ENCODE measurements around the gene KCNJ6. TPM values are rescaled to one million over a fixed set of nuclear protein-coding genes. Genes with fewer than 3 reads are reported as not detected.
"Not testable (repeated sequence)": the region's sequence is repeated elsewhere in the genome, so short reads cannot be mapped to it uniquely, and the experiment has no call there.

The KCNJ6 gene
- total RNA-seq, 2 donors from 2014 or later = 0.33 TPM; not detected in 1

- peaks cover 21% of the 10 kb centered on the region for H3K9me3 ChIP-seq (ENCODE audit: control insufficient read depth, low read length)
- no peak for DNase-seq
- WGBS, 2 experiments (ENCODE audit: insufficient coverage in 1 of 2, insufficient read length in 1 of 2) = 91 to 100% methylated on average over 2 to 3 of the region's 3 CpGs
- no peaks in the 10 kb centered on the region for H3K36me3 ChIP-seq (ENCODE audit: control insufficient read depth, insufficient read depth, low read length)
- Mint-ChIP-seq H3K27me3 (ENCODE audit: insufficient read depth) (no peaks in the 10 kb centered on the region), H3K4me3 (no peak overlapping the region), H3K9me3 (peaks cover 33% of the 10 kb centered on the region), H3K27ac (no peak overlapping the region), H3K4me1 (peaks cover 3% of the 10 kb centered on the region), H3K36me3 (ENCODE audit: low read depth) (peaks cover 9% of the 10 kb centered on the region)
- no peaks in the 10 kb centered on the region for H3K27me3 ChIP-seq (ENCODE audit: control insufficient read depth, insufficient read depth, low read length, poor library complexity, severe bottlenecking)
- H3K4me3 ChIP-seq (ENCODE audit: low read length) = no peak overlapping the region
- no peak overlapping the region for H3K9ac ChIP-seq (ENCODE audit: extremely low read depth, low read length, poor library complexity, severe bottlenecking)
- H3K27ac ChIP-seq (ENCODE audit: low read depth, low read length) = no peak overlapping the region
- no peaks in the 10 kb centered on the region for H3K4me1 ChIP-seq (ENCODE audit: control insufficient read depth, insufficient read depth, low read length)
- TF ChIP-seq, protein P1, sequence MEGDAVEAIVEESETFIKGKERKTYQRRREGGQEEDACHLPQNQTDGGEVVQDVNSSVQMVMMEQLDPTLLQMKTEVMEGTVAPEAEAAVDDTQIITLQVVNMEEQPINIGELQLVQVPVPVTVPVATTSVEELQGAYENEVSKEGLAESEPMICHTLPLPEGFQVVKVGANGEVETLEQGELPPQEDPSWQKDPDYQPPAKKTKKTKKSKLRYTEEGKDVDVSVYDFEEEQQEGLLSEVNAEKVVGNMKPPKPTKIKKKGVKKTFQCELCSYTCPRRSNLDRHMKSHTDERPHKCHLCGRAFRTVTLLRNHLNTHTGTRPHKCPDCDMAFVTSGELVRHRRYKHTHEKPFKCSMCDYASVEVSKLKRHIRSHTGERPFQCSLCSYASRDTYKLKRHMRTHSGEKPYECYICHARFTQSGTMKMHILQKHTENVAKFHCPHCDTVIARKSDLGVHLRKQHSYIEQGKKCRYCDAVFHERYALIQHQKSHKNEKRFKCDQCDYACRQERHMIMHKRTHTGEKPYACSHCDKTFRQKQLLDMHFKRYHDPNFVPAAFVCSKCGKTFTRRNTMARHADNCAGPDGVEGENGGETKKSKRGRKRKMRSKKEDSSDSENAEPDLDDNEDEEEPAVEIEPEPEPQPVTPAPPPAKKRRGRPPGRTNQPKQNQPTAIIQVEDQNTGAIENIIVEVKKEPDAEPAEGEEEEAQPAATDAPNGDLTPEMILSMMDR (conservative IDR thresholded peaks at IDR 0.05) = no peak
Measured at GRCh38 chr21:37580666-37581065, 335.6 kb downstream of the KCNJ6 start.

DNA sequence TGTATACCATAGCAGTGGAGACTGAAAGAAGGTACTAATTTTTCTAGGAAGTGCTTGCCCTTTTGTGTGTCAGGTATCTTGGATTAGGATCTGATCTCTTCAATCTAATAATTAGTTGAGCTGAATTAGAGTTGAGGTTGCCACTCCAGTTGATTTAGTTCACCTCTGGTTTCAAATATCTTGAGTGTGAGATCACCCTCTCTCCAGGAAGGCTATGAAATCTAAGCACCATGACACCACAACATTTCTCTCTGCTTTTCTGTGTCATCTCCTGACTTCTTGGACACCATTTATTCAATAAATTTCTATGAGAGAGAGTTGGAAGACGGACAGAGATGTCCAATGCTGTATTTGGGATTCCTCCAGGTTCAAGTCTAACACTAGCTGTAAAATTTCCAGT lies 336.9 kb downstream of the KCNJ6 start:
- 74% methylated on average over 1 of the region's 1 CpG; no CpG with 5 or more reads in 1 of the 2 experiments for WGBS, 2 experiments (ENCODE audit: insufficient coverage in 1 of 2, insufficient read length in 1 of 2)
- TF ChIP-seq, protein P1 (conservative IDR thresholded peaks at IDR 0.05) = no peak
- H3K27ac Mint-ChIP-seq = no peak overlapping the region

GRCh38 chr21:37578471-37579126 lies 337.7 kb downstream of the KCNJ6 start:
- no peak for DNase-seq
- 100% methylated on average over 2 of the region's 2 CpGs; no CpG with 5 or more reads in 1 of the 2 experiments for WGBS, 2 experiments (ENCODE audit: insufficient coverage in 1 of 2, insufficient read length in 1 of 2)
- Mint-ChIP-seq H3K4me1 (peaks cover 2% of the 10 kb centered on the region), H3K27me3 (ENCODE audit: insufficient read depth) (no peaks in the 10 kb centered on the region), H3K9me3 (peaks cover 33% of the 10 kb centered on the region), H3K36me3 (ENCODE audit: low read depth) (peaks cover 9% of the 10 kb centered on the region), H3K27ac (no peak overlapping the region), H3K4me3 (no peak overlapping the region)
- H3K9ac ChIP-seq (ENCODE audit: extremely low read depth, low read length, poor library complexity, severe bottlenecking) = no peak overlapping the region
- no peaks in the 10 kb centered on the region for H3K4me1 ChIP-seq (ENCODE audit: control insufficient read depth, insufficient read depth, low read length)
- H3K27ac ChIP-seq (ENCODE audit: low read depth, low read length) = no peak overlapping the region
- no peak overlapping the region for H3K4me3 ChIP-seq (ENCODE audit: low read length)
- TF ChIP-seq, protein P1 (conservative IDR thresholded peaks at IDR 0.05) = no peak
- no peaks in the 10 kb centered on the region for H3K36me3 ChIP-seq (ENCODE audit: control insufficient read depth, insufficient read depth, low read length)
- peaks cover 21% of the 10 kb centered on the region for H3K9me3 ChIP-seq (ENCODE audit: control insufficient read depth, low read length)
- H3K27me3 ChIP-seq (ENCODE audit: control insufficient read depth, insufficient read depth, low read length, poor library complexity, severe bottlenecking) = no peaks in the 10 kb centered on the region

More for the DNA sequence above, 336.9 kb downstream of the KCNJ6 start:
- Histone ChIP-seq H3K9ac (ENCODE audit: extremely low read depth, low read length, poor library complexity, severe bottlenecking) (no peak overlapping the region), H3K4me1 (ENCODE audit: control insufficient read depth, insufficient read depth, low read length) (no peaks in the 10 kb centered on the region), H3K4me3 (ENCODE audit: low read length) (no peak overlapping the region), H3K36me3 (ENCODE audit: control insufficient read depth, insufficient read depth, low read length) (no peaks in the 10 kb centered on the region), H3K27me3 (ENCODE audit: control insufficient read depth, insufficient read depth, low read length, poor library complexity, severe bottlenecking) (no peaks in the 10 kb centered on the region), H3K9me3 (ENCODE audit: control insufficient read depth, low read length) (peaks cover 21% of the 10 kb centered on the region), H3K27ac (ENCODE audit: low read depth, low read length) (no peak overlapping the region)
- Mint-ChIP-seq H3K36me3 (ENCODE audit: low read depth) (peaks cover 9% of the 10 kb centered on the region), H3K4me1 (peaks cover 2% of the 10 kb centered on the region), H3K9me3 (peaks cover 33% of the 10 kb centered on the region), H3K4me3 (no peak overlapping the region), H3K27me3 (ENCODE audit: insufficient read depth) (no peaks in the 10 kb centered on the region)
- no peak for DNase-seq

DNA sequence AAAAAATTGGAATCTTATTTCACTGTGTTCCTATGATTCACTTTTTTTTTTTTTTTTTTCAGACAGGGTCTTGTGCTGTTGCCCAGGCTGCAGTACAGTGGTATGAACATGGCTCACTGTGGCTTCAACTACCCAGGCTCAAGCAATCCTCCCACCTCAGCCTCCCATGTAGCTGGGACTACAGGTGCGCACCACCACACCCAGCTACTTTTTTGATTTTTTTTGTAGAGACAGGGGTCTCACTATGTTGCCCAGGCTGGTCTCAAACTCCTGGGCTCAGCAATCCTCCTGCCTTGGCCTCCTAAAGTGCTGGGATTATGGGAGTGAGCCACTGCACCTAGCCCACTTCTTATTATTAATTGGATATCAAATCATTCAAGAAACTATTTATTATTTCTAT lies 339.3 kb downstream of the KCNJ6 start:
- peaks cover 31% of the 10 kb centered on the region for H3K9me3 Mint-ChIP-seq
- not testable (repeated sequence) for H3K36me3 ChIP-seq (ENCODE audit: control insufficient read depth, insufficient read depth, low read length); H3K36me3 Mint-ChIP-seq (ENCODE audit: low read depth); H3K4me1 ChIP-seq (ENCODE audit: control insufficient read depth, insufficient read depth, low read length); H3K27ac ChIP-seq (ENCODE audit: low read depth, low read length); H3K27me3 ChIP-seq (ENCODE audit: control insufficient read depth, insufficient read depth, low read length, poor library complexity, severe bottlenecking); DNase-seq; H3K9ac ChIP-seq (ENCODE audit: extremely low read depth, low read length, poor library complexity, severe bottlenecking); H3K27ac Mint-ChIP-seq; H3K4me1 Mint-ChIP-seq; H3K4me3 Mint-ChIP-seq; H3K4me3 ChIP-seq (ENCODE audit: low read length); H3K27me3 Mint-ChIP-seq (ENCODE audit: insufficient read depth)
- 100% methylated on average over 1 of the region's 1 CpG; no CpG with 5 or more reads in 1 of the 2 experiments for WGBS, 2 experiments (ENCODE audit: insufficient coverage in 1 of 2, insufficient read length in 1 of 2)
- H3K9me3 ChIP-seq (ENCODE audit: control insufficient read depth, low read length) = peaks cover 21% of the 10 kb centered on the region
